ENCODE results near the gene PAOX.

Gene PAOX

DNA sequence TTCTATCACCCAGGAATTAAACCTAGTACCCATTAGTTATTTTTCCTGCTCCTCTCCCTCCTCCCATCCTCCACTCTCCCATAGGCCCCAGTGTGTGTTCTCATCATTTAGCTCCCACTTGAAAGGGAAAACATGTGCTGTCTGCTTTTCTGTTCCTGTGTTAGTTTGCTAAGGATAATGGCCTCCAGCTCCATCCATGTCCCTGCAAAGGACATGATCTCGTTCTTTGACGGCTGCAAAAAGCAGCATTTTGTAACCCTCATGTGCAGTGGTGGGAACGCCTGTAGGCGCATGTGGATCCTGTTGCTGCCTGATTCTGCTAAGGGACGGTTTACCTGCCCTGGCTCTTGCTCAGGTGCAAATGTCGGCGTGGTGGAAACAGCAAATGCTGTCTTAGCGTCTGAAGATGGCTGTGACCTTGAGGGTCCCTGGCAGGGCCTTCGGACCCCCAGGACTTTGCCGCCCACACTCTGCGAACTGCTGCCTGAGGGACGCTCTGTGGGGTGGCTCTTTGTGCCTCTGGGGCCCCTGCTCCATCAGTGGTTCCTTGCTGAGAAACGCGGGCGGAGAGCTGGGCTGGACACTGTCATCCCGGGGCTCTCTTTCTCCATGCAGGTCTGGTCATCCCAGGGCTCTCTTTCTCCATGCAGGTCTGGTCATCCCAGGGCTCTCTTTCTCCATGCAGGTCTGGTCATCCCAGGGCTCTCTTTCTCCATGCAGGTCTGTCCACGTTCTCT lies 9.3 kb downstream of the PAOX start:
- DNase-seq (ENCODE audit: low read depth) = no peak
- TF ChIP-seq, protein P1, sequence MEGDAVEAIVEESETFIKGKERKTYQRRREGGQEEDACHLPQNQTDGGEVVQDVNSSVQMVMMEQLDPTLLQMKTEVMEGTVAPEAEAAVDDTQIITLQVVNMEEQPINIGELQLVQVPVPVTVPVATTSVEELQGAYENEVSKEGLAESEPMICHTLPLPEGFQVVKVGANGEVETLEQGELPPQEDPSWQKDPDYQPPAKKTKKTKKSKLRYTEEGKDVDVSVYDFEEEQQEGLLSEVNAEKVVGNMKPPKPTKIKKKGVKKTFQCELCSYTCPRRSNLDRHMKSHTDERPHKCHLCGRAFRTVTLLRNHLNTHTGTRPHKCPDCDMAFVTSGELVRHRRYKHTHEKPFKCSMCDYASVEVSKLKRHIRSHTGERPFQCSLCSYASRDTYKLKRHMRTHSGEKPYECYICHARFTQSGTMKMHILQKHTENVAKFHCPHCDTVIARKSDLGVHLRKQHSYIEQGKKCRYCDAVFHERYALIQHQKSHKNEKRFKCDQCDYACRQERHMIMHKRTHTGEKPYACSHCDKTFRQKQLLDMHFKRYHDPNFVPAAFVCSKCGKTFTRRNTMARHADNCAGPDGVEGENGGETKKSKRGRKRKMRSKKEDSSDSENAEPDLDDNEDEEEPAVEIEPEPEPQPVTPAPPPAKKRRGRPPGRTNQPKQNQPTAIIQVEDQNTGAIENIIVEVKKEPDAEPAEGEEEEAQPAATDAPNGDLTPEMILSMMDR (conservative IDR thresholded peaks at IDR 0.05; ENCODE audit: control insufficient read depth, insufficient read depth, low read depth, low read length) = no peak
- H3K4me3 ChIP-seq (ENCODE audit: control insufficient read depth, low read depth, low read length) = no peak overlapping the region

DNA sequence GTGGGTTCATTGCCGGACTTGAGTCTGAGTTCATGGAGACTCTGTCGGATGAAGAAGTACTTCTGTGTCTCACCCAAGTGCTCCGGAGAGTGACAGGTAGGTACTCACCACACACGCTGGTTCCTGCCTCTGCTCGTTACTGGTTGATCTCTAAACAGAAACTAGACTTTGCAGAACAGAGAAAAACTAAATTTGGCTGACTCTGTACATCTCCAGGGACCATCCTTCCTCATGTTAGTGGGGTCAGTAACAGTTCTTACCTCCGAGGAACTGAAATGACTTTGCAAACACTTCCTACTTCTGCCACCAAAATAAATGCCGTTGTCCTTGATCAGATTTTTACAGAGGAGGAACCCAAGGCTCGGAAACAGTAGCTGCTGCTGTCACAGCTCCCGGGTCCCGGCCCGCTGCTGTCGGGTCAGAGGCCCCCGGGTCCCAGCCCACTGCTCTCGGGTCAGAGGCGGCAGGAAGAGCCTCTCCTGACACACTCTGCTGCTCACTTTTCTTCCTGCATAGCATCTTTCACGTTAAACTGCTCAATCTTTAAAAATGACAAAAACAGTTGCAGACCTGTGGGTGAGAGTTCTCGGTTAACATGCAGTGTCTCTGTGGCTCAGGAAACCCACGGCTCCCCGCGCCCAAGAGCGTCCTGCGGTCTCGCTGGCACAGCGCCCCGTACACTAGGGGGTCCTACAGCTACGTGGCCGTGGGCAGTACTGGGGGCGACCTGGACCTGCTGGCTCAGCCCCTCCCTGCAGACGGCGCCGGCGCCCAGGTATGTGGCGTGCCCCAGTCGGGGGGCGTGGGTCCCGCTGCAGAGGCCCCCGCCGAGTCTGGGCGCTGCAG lies 10.1 kb downstream of the PAOX start:
- no peak overlapping the region for H3K4me3 ChIP-seq (ENCODE audit: control insufficient read depth, low read depth, low read length)
- TF ChIP-seq, protein P1 (conservative IDR thresholded peaks at IDR 0.05; ENCODE audit: control insufficient read depth, insufficient read depth, low read depth, low read length) = no peak
- no peak for DNase-seq (ENCODE audit: low read depth)

DNA sequence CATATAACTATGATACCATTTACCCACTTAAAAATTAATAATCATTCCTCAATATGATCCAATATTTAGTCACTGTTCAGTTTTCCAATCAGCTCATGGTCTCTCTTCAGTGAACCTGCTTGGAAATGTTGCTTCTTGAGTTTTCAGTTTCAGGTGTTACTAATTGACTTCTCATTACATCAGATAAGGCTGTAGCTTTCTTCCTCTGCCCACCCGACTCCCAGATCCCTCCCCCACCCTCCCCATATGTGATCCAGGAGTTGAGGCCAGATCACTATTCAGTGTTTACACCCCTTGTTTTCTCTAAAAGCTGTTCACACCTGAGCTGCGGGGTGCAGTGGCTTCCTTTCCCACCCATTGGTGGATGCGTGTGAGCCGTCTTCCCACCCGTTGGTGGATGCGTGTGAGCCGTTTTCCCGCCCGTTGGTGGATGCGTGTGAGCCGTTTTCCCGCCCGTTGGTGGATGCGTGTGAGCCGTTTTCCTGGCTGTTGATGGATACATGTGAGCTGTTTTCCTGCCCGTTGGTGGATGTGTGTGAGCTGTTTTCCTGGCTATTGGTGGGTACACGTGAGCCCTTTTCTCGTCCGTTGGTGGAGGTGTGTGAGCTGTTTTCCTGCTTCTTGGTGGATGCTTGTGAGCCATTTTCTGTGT lies 11.7 kb downstream of the PAOX start:
- TF ChIP-seq, protein P1 (conservative IDR thresholded peaks at IDR 0.05; ENCODE audit: control insufficient read depth, insufficient read depth, low read depth, low read length) = no peak
- no peak overlapping the region for H3K4me3 ChIP-seq (ENCODE audit: control insufficient read depth, low read depth, low read length)
- DNase-seq (ENCODE audit: low read depth) = no peak

DNA sequence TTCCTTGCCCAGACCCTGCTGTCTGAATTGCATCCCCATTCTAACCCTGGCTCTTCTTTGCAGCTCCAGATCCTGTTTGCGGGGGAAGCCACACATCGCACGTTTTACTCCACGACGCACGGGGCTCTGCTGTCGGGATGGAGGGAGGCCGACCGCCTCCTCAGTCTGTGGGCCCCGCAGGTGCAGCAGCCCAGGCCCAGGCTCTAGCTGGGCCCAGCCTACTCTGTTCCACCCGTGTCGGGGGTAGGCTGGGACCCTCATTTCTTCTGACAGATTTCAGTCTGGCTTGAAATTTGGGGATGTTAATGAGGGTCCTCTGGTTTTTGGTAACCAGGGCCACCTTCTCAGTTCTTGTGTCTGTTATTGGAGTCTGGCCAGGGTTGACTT lies 12.2 kb downstream of the PAOX start:
- TF ChIP-seq, protein P1 (conservative IDR thresholded peaks at IDR 0.05; ENCODE audit: control insufficient read depth, insufficient read depth, low read depth, low read length) = no peak
- no peak overlapping the region for H3K4me3 ChIP-seq (ENCODE audit: control insufficient read depth, low read depth, low read length)
- DNase-seq (ENCODE audit: low read depth) = no peak

DNA sequence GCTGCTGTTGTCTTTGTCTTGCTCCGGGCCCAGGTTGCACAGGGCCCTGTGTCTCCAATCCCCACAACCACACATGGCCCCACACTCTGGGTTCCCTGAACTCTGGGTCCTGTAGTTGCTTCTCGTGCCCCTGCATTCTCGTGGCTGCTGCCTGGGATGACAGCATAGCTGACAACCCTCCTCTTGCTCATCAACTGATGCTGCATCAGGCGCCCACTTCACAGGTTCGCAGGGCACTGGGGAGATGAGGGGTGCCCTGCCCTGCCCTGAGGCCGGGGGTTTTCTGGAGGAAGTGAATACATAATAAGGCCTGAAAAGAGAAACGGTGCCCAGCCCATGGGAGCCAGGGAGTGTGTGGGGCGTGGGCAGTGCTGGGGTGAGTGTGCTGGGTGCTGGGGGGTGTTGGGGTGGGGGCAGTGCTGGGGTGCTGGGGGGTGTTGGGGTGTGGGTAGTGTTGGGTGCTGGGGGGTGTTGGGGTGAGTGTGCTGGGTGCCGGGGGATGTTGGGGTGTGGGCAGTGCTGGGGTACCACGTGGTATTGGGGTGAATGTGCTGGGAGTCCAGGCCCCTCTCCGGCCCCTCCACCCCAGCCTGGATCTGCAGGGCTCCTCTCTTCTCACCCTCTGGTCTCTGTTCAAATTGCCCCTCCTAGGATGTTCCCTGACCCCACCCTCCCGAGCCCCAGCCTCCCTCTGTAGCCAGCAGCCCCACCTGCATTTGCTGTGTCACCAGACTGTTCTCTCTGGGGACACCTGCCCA lies 12.9 kb downstream of the PAOX start:
- H3K4me3 ChIP-seq (ENCODE audit: control insufficient read depth, low read depth, low read length) = no peak overlapping the region
- TF ChIP-seq, protein P1 (conservative IDR thresholded peaks at IDR 0.05; ENCODE audit: control insufficient read depth, insufficient read depth, low read depth, low read length) = no peak
- no peak for DNase-seq (ENCODE audit: low read depth)

DNA sequence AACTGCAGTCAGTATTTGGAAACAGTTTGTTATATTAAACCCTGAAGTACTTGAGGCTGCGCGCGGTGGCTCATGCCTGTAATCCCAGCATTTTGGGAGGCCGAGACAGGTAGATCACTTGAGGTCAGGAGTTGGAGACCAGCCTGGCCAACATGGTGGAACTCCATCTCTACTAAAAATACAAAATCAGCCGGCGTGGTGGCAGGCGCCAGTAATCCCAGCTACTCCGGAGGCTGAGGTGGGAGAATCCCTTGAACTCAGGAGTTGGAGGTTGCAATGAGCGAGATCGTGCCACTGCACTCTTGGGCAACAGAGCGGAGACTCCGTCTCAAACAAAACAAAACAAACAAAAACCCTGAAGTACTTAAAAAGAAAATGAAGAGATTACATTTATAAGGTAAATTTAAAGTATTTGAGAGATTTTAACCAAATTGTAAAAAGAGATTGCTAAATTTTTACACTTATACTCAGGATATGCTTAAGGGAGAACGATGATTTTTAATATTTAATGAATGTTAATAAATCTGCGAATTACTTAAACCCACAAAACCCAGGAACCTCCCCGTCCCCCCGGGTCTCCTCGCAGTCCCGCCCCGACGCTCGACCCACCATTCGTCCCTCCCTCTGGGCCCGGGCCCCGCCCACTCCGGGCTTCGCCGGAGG lies 14.5 kb downstream of the PAOX start:
- H3K4me3 ChIP-seq (ENCODE audit: control insufficient read depth, low read depth, low read length) = peak overlapping the region; percentile 31
- TF ChIP-seq, protein P1 (conservative IDR thresholded peaks at IDR 0.05; ENCODE audit: control insufficient read depth, insufficient read depth, low read depth, low read length) = no peak
- DNase-seq (ENCODE audit: low read depth) = no peak

All from fibroblast of mammary gland (primary cell).